ENCODE data around the gene ERI3.

ERI3 gene

DNA sequence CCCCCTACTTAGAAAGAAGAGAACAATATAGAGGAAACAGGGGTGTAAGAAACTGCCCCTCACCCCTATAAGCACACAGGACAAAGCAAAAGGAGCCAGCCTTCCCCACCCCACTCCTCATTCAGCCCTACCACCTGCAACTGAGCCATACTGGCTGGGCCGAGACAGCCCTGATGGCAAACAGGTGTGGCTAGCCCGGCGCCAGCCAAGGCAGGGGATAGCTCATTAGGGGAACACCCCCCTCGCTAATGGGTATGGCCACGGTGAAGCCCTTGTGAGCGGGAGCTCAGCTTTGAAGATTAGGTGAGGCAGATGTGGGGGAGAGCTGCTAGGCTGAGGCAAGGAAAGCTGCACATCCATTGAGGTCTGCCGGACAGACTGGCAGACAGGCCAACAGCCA is 65.5 kb downstream of the ERI3 start:
- no peak for DNase-seq

DNA sequence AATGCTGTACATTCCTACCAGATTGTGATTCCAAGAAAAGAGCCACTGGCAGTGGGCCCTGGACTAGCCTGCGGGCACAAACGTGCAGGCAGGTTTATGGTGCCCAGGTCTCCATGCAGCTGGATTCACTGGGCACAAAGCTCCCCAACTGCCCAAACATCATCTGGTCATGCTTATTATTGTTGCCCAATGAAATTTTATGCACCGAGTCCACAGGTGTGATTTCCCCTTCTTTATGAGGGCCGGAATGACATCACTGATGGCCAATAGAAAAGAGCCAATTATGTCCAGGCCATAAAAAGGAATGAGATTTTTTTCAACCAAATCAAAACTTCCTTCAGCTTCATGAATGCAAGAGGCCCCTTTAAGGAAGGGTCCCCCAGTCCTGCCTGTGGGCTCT is 66.2 kb downstream of the ERI3 start:
- no peak for DNase-seq

DNA sequence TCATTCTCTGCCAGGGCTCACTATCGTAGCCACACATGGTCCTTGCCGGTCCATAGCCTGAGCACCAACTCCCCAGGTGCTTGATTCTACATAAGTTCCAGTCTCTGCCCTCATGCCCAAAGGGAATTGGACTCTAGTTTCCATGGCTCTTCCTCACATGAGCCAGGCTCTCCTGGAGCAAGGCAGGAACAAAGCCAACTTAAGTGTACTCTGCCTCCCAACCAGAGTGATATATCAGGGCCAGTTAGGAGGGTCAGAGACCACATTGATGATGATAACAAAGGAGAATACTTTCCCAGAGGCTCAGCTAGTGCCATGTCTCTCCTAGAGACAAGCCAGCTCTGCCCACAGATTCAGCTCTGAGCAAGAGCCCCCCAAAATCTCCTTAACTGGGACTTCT is 70.9 kb downstream of the ERI3 start:
- no peak for DNase-seq

DNA sequence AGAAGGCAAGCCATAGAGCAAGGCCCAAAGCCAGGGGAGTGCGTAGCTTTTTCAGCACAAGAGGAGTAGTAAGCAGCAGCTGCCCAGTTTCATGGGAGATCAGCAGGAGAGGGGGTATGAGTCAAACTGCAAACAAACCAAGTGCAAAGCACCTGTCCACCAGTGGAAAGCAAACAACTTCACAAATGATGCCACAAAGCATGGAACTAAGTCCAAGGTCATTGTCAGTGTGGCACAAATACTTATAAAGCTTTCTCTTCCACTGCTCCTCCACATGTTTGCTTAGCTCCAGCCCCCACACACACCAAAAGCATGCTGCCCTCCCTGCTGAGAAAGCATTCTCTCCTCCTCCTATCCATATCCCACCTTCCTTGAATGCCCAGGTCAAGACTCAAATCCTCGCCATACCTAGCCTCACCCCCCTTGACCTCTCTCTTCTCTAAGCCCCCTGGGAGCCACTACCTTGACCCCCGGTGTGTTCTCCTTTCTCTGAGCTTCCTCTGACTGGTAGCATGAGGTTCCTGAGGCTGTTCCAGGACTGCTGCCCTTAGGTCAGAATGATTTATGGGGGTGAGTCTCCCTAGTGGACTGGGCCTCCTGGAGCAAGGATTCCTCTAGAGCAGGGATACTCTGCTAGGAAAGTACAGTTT is 71.4 kb downstream of the ERI3 start:
- no peak for DNase-seq

DNA sequence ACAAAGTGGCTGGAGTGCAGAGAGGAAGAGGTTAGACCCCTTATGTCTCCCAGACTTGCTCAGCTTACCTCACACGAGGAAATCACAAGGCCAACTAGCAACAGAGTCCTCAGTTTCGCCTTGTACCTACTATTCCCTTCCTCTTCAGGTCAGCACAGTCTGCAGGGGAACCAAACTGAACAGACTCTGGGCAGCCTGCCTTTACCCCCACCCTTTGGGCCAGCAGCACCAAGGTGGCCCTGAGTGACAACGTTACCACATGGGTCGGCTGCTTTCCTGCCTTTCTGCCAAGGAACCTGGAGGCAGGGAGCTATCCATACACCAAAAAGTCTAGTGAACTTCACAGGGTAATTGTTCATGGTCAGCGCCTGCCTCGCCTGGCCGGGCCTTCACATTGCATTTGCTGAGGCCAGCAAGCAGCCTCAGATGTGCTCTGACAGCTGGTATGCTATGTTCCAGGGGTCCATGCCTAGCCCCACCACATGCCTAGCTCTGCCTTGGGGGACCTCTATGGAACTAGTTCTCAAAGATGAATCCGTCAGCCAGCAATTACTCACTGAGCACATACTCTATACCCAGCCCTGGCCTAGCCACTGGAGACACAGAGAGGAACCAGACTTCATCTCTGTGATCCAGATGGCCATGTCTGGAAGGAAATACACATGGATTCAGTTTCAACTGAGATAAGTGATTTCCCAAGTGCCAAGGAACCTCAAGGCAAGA is 72.2 kb downstream of the ERI3 start:
- DNase-seq = no peak

DNA sequence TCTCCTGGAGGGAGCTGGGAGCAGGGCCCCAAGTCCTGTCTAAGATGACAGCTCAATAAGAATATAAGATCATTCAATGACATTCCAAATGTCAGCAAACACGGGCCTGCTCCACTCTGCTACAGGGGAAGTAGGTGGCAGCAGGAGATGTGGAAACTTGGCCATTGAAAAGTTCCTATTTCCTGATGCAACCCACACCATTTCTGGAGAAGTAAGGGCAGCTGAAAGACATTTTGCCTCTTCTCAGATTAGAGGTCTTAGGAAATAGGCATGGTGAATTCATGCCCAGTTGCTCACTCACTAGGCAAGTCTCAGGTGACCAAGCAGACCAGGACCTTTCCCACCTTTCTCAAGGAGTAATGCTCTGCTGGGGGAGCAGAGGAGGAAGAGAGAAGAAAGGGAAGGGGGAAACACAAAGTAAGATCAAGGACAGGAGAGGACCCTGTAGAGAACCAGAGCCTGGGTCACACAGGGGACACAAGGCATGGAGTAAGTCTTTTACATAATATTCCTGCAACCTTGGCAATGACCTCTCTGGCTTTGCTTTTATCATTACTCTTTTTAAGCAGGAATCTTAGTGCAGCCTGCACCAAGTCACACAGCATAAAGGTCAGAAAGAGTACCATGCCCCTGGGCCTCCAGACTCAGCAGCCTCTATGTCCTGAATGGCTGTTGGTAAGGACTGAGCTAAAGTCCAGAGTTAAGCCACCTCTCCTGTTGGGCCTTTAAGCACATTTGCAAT is 72.9 kb downstream of the ERI3 start:
- no peak for DNase-seq

DNA sequence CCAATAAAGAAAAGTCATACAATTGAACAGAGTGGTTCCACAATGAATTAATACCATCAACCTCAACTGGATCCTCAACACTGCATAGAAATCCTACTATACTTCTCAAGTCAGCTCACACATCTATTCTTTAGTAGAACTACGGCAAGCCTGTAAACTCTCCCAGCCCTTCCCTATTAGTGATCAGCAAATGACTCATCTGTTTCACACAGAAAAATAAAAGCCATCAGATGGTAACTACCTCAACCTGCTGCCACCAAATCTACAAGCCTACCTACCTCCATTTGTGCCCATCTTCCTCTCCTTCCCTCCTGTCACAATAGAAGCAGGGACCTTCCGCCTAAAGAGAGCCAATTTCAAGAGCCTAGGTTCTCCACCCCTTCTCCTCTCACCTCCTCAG is 78.2 kb downstream of the ERI3 start:
- DNase-seq = no peak

DNA sequence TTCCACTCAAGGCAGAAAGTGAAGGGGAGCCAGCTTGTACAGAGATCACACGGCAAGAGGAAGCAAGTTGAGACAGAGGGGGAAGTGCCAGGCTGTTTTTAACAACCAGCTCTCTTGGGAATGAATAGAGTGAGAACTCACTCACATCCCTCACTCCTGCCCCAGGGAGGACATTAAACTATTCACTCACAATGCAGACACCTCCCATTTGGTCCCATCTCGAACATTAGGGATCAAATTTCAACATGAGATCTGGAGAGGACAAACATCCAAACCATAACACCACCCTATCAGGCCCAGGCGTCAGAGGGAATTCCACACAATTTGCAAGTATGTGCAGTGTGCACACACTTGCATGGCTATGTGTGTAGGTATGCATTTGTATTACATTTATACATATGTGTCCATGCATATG is 79.1 kb downstream of the ERI3 start:
- DNase-seq = no peak

DNA sequence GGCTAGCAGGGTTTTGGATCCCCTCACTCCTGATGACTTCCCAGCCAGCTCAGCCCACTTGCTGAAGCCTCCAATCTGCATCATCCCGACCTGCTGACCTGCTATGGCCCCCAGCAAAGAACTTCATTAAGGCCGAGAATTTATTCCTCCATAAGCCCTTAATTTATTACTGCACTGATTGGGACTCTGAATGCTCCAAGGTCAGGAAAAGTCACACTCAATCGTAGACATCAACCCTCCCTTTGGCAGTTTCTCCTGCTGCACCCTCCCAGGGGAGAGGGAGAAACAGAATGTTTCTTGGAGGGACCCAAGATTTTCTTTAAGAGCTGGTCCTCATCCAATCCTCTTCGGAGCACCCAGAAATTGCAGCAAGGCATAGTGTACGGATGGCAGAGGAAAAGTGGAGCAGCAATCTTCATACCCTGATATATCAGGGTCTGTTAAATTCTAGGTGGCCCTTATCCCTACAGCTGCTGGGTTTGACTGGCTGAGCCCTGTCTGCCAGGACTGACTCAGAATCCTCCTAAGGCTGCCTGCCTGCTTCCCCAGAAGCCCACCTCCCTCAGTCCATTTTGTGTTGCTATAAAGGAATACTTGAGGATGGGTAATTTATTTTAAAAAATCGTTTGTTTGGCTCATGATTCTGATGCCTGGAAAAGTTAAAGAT is 79.6 kb downstream of the ERI3 start:
- no peak for DNase-seq

DNA sequence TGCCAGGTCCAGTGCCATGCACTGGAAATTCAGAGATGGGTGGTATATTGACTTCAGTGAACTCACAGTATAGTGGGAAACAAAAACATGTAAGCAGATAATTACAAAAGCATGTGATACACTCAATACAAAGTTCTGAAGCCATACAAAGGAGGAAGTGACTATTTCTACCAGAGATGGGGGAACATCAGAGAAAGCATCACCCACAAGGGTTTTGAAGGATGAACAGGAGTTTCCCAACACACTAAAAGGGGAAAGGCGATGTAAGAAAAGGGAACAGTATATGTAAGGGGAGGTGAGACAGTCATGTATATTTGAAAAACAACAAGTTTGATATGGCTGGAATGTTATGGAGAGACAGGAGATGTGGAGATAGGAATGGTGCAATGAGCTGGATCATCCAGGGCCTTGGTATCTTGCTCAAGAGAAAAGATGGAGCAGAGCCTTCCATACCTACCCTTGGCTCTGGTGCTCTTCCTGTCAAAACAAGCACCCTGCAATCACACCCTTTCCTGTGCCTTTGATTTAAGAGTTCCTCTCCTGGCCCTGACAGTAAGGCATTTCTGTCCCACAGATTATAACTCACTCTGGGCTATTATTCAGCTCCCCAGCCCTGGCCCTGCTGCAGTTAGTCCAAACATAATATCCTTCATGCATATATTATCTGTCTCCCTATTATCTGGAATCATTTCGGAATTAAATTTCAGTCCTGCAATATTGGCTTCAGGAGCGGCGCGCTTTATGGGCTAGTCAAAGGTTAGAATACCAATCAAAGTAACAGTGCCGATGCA is 81.3 kb downstream of the ERI3 start:
- no peak for DNase-seq

DNA sequence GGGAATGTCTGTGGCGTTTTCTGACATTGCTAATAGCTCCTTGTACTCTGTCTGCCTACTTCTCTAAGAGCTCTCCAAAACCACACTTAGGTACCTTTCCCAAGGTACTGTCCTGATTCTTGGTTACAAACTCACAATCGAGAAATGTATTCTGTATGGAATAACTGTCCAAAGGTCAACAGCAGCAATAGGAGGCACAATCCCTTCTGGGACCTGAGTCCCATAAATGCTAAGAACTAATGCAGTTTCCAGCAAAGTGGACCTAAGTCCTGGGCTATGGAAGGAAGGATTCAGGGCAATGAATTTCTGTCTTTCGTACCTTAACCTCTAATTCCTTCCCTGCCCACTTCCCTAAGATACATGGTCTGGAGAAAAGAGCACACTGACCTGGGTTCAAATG is 82.1 kb downstream of the ERI3 start:
- DNase-seq = no peak

DNA sequence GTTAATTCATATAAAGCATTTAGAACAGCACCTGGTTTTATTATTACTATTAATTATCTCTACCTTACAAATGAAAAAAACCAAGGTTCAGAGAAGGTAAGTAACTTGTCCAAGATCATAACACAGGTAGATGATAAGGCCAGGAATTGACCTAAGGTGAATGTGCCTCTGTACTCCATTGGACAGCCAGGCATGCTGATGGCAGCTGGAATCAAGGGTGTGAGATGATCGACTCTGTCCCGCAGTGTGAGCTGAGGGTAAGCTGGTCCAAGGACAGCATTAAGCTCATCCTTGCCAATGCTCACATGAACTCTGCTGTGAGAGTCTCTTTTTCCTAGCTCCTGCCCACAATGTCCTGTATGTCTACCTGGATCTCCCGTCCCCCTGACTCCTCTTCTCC is 83.4 kb downstream of the ERI3 start:
- DNase-seq = no peak

DNA sequence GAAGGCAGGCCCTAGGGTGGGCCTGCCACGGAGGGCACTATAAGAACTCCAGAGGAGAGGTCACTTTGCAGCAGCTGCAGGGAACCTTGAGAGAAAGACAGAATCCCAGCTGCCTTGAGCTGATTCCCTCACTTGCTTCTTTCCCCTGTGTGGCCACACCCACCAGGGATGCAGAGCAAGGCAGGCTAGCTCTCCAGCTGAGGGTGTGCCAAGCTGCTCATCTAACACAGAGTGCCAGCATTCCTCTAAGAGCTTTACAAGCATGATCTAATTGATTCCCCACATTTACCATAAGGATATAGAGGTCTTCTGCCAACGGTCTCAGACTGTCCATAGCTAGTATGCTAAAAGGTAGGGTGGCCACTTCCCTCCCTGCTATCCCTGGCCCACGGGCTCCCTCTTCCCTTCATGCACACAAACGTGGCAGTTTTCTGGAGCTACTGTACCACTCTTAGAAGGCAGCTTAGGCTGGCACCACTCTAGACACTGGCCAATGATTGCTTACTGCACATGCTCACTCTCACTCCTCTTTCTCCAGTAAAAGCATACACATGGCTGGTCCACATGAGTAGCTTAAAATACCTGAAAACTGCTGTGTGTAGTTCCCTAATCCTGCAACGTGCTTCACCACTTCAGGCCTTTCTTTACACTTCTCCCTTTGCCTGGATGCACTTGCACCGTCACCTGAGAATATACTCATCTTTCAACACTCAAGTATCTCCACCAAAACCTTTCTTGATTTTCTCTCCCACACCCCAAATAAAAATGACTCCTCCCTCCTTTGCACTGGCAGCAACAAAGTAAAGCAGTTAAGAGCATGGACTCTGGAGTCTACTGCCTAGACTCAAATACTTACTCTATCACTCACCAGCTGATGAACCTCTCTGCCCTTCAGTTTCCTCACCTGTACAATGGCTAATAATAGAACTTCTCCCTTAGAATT is 84.1 kb downstream of the ERI3 start:
- no peak for DNase-seq

DNA sequence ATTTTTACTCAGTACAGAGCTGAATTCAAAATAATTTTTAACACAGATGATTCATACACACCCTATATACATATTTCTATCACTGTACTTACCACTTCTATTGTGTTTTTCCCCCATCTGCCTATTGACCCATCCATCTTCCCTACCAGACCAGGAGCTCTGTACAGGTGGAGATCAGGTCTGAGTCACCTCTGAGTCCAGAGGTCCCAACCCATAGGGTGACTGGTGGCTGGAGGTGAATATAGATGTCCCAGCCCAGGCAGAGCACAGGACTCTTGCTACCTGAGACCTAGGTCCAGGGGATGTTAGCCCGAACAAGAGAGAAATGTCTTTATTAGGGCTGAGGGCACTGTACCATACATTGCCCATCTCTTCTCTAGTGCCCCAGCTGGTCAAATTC is 87.0 kb downstream of the ERI3 start:
- DNase-seq = no peak

DNA sequence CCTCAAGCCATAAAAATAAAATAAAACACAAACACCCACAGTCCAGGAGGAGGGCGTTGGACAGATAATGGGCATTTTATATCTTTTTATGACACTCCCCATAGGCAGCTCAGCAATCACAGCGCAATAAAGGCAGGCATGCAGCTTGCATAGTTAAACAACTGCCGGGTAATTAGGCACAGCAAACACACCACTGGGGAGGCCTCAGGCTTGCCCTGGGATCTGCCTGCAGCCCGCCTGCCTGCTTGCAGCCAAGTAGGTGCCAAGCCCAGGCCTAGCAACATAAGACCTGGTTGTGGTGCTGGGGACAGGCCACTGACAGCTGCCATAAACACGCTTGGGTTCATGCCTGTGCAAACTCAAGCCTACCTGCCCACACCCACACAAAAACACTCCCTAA is 87.6 kb downstream of the ERI3 start:
- DNase-seq = no peak

DNA sequence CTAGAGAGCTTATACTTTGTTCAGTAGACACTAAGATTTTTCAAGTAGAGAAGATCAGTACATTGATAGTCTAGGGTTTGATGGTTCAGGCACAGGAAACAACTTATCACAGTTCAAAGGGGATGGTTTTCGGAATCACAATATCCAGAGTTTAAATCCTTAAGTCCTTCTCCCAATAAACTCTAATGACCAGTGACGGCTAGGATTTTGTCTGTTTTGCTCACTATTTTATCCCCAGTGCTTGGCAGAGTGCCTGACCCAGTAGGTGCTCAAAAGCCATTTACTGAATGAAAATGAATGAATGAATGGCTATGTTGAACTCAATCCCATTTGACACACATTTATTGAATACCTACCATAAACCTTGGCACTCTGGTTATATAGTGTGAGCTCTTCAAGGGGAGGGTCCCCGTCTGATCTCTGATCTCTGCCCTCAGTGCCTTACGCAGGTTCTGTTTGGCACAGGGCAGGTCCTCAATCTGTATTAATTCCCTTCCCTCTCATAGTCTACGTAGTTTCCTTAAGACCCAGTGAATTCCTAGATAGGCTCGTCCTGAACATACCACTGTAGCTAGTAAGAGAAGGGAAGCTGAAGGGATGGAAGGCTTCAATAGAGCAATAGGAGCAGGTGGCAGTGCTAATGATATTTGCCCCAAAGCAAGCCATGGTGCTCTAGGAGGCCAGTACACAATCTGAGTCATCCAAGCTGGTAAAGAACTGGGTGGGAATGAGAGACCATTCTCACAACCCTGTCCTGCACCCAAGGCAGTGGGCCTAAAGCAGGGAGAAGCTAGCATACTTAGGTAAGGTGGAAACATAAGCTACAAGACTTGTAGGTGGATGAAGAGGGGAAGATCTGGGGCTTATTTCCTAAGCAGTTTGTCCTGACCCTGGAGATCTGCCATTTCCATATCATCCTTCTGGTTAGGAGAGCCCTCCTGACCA is 88.4 kb downstream of the ERI3 start:
- DNase-seq = no peak

DNA sequence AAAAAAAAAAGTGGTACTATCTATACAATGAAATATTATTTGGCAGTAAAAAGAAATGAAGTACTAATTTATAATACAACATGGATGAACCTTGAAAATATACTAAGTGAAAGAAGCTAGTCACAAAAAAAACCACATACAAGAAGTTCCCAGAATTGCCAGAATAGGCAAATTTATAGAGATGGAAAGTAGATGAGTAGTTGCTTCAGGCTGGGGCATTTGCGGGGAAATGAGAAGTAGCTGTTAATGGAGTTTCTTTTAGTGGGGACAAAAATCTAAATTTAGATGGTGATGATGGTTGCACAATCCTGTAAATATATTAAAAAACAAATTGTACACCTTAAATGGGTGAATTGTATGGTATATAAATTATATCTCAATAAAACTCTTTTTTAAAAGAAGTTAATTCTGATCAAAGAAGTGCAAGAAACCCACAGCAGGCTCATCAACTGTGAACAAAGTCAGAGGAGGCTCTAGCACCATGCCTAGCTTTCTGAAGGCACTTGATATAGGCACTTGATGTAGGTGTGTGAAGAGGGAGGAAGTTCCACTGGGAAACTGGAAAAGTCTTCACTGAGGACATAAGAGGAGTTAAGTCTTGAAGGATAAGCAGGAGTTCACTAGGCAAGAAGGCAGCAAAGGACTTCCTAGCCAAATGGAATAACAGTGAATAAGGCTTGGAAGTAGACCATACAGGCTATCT is 89.2 kb downstream of the ERI3 start:
- DNase-seq = no peak

DNA sequence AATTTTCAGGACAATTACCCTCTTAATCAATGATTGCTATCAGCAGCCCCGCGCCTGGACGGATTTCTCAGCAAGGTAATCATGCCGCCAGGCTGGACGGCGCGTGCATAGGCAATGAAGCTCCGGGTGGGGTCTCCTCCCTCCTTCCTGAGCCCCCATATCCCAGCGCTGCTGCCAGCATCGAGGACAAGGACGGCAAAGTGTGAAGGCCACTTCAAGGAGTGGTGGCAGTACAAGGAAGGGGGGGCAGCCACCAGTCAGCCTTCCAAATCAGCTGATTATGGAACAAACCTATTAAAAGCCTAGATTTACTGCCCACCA is 90.6 kb downstream of the ERI3 start:
- no peak for DNase-seq
